PC-3 (cell line): ENCODE results near the gene GALNT14. TPM values are rescaled to one million over a fixed set of nuclear protein-coding genes. Genes with fewer than 3 reads are reported as not detected.

Experiments used
- ATAC-seq: fragments of 200-7000 bp; cut with Tn5 transposase; 2 replicates; pipeline ENCODE4 v1.9.1; 2020; ENCODE audit warnings: mild to moderate bottlenecking, moderate library complexity
- BruUV-seq: library from RNA; stranded (reverse); fragments of 400-500 nt; replicated peaks from 2 replicates; lab custom pipeline; 2021; lab: Mats Ljungman, UMichigan
- CTCF ChIA-PET: fragments of 300-600 bp; sonication (Branson Sonifier 250); formaldehyde crosslinking; loops from one replicate; lab custom pipeline; 2022; ENCODE audit warnings: antibody characterized with exemption; lab: Charles Lee
- POLR2A ChIA-PET: fragments of 300-600 bp; sonication (Branson Sonifier 250); formaldehyde crosslinking; loops from one replicate; lab custom pipeline; 2022; ENCODE audit warnings: antibody characterized with exemption; ENCODE audit not compliant: unreplicated experiment; lab: Charles Lee
- DNase-seq: peaks from one replicate; pipeline ENCODE4 v3.0.0-alpha.2; 2015
- H2AFZ ChIP-seq: fragments of 300-600 bp; sonication (generic); 2 replicates; pipeline ENCODE4 v1.6.0; 2016; ENCODE audit warnings: antibody characterized with exemption, low read length
- H3F3A ChIP-seq: fragments of 300-600 bp; sonication (generic); one replicate; pipeline ENCODE4 v1.6.0; 2017; ENCODE audit warnings: antibody characterized with exemption, low read length, control low read depth, mild to moderate bottlenecking; ENCODE audit not compliant: unreplicated experiment
- H3K27ac ChIP-seq: fragments of 300-600 bp; sonication (generic); 2 replicates; pipeline ENCODE4 v1.5.1; 2016; ENCODE audit warnings: mild to moderate bottlenecking, low read length
- H3K27me3 ChIP-seq: fragments of 300-600 bp; sonication (generic); 2 replicates; pipeline ENCODE4 v1.6.1; 2016; ENCODE audit warnings: low read length, mixed read lengths
- H3K36me3 ChIP-seq: fragments of 300-600 bp; sonication (generic); 2 replicates; pipeline ENCODE4 v1.6.1; 2016; ENCODE audit warnings: low read depth, mixed run types, low read length, mixed read lengths
- H3K4me1 ChIP-seq: fragments of 300-600 bp; sonication (generic); 2 replicates; pipeline ENCODE4 v1.5.1; 2016; ENCODE audit warnings: low read length; ENCODE audit not compliant: insufficient read depth
- H3K4me2 ChIP-seq: fragments of 300-600 bp; sonication (generic); 2 replicates; pipeline ENCODE4 v1.6.0; 2016; ENCODE audit warnings: low read length
- H3K4me3 ChIP-seq: fragments of 300-600 bp; sonication (generic); 2 replicates; pipeline ENCODE4 v1.5.1; 2016; ENCODE audit warnings: mild to moderate bottlenecking, low read length, mixed read lengths
- H3K79me2 ChIP-seq: fragments of 300-600 bp; sonication (generic); 2 replicates; pipeline ENCODE4 v1.6.1; 2017; ENCODE audit warnings: low read length, mixed read lengths
- H3K9ac ChIP-seq: fragments of 300-600 bp; sonication (generic); 2 replicates; pipeline ENCODE4 v1.6.0; 2016; ENCODE audit warnings: mild to moderate bottlenecking, low read length
- H3K9me2 ChIP-seq: fragments of 300-600 bp; sonication (generic); replicated peaks from 2 replicates; pipeline ENCODE4 v1.6.1; 2016; ENCODE audit warnings: mixed run types, low read length, mixed read lengths
- H3K9me3 ChIP-seq: fragments of 300-600 bp; sonication (generic); 2 replicates; pipeline ENCODE4 v1.6.1; 2016; ENCODE audit warnings: low read length, mixed read lengths
- H4K20me1 ChIP-seq: fragments of 300-600 bp; sonication (generic); 2 replicates; pipeline ENCODE4 v1.6.1; 2016; ENCODE audit warnings: low read length, mixed read lengths
- CTCF ChIP-seq: fragments of 300-600 bp; sonication (generic); conservative IDR thresholded peaks from 2 replicates; pipeline ENCODE4 v1.5.1; 2017; ENCODE audit warnings: antibody characterized with exemption, low read depth, mild to moderate bottlenecking, low read length
- EZH2 ChIP-seq: fragments of 300-600 bp; sonication (generic); IDR thresholded peaks from one replicate; pipeline ENCODE4 v1.6.1; 2017; ENCODE audit warnings: antibody characterized with exemption, mild to moderate bottlenecking, low read length; ENCODE audit not compliant: unreplicated experiment
- EZH2phosphoT487 ChIP-seq: fragments of 300-600 bp; sonication (generic); IDR thresholded peaks from 2 replicates; pipeline ENCODE4 v1.6.1; 2018; ENCODE audit warnings: mild to moderate bottlenecking, antibody characterized with exemption, low read length, borderline replicate concordance
- intact Hi-C: fragments of 100-400 bp; cut with micrococcal nuclease; formaldehyde crosslinking; loops from 2 replicates; pipeline ENCODE4 v1.9.0; 2023
- total RNA-seq: library from RNA; depleted of rRNA; stranded (reverse); fragments of >200 nt; gene quantifications from 2 replicates; pipeline ENCODE4 v1.2.3, GENCODE V29; 2014

The GALNT14 gene
- total RNA-seq, 1 experiment from 2014 or later = 10.2 TPM

- H3K4me1 ChIP-seq = no peaks in the 10 kb centered on the region
- no peaks in the 10 kb centered on the region for H3K9me3 ChIP-seq
- no peaks in the 10 kb centered on the region for H3F3A ChIP-seq
- intact Hi-C loops = no loop called here
- ATAC-seq (no peak), DNase-seq (no peak)
- no peaks in the 10 kb centered on the region for H3K36me3 ChIP-seq
- no peak overlapping the region for H3K4me3 ChIP-seq
- no peak overlapping the region for H3K9ac ChIP-seq
- ChIA-PET POLR2A (no interaction called here), CTCF (no interaction called here)
- BruUV-seq = no TSS peak
- H3K79me2 ChIP-seq = no peaks in the 10 kb centered on the region
- no peak overlapping the region for H2AFZ ChIP-seq
- H3K9me2 ChIP-seq = no peaks in the 10 kb centered on the region
- TF ChIP-seq EZH2phosphoT487 (no peak), CTCF (no peak), EZH2 (no peak)
- no peaks in the 10 kb centered on the region for H4K20me1 ChIP-seq
- no peak overlapping the region for H3K4me2 ChIP-seq
- no peak overlapping the region for H3K27ac ChIP-seq
- H3K27me3 ChIP-seq = peaks cover 21% of the 10 kb centered on the region
Observed at GRCh38 chr2:31176742-31177141, 38.5 kb upstream of the GALNT14 start.

- TF ChIP-seq EZH2 (no peak), CTCF (no peak), EZH2phosphoT487 (no peak)
- Histone ChIP-seq H3K9ac (no peak overlapping the region), H3K27ac (no peak overlapping the region), H3K9me2 (no peaks in the 10 kb centered on the region), H3K4me2 (no peak overlapping the region), H3K4me3 (no peak overlapping the region), H3K36me3 (no peaks in the 10 kb centered on the region), H3F3A (no peaks in the 10 kb centered on the region), H4K20me1 (no peaks in the 10 kb centered on the region), H3K27me3 (peaks cover 7% of the 10 kb centered on the region; the same call in 1 of the 2 replicates), H2AFZ (no peak overlapping the region), H3K79me2 (no peaks in the 10 kb centered on the region), H3K4me1 (no peaks in the 10 kb centered on the region), H3K9me3 (no peaks in the 10 kb centered on the region)
- intact Hi-C loops = loop anchor here (5.0 kb wide), 1 partner anchor 161 kb away; no protein-coding TSS in a partner anchor
- no TSS peak for BruUV-seq
- no peak for ATAC-seq
- CTCF ChIA-PET = interaction anchor here (1.8 kb wide), 1 partner anchor 460 kb away, joined by 17 read pairs; no protein-coding TSS in a partner anchor
- DNase-seq = no peak
- POLR2A ChIA-PET = no interaction called here
Observed at GRCh38 chr2:31171142-31171541, 32.9 kb upstream of the GALNT14 start.

- ATAC-seq = peak; percentile 90
- Histone ChIP-seq H3K9me2 (no peaks in the 10 kb centered on the region), H2AFZ (no peak overlapping the region), H3K4me2 (no peak overlapping the region), H4K20me1 (no peaks in the 10 kb centered on the region), H3K36me3 (no peaks in the 10 kb centered on the region), H3K27me3 (peaks cover 7% of the 10 kb centered on the region; the same call in 1 of the 2 replicates), H3K4me3 (no peak overlapping the region), H3K27ac (no peak overlapping the region), H3K4me1 (no peaks in the 10 kb centered on the region), H3K9me3 (no peaks in the 10 kb centered on the region), H3F3A (no peaks in the 10 kb centered on the region), H3K79me2 (no peaks in the 10 kb centered on the region), H3K9ac (no peak overlapping the region)
- ChIA-PET POLR2A (interaction anchor here (0.6 kb wide), 1 partner anchor 19 kb away, joined by 3 read pairs; no protein-coding TSS in a partner anchor), CTCF (interaction anchor here (0.5 to 1.8 kb wide), 7 partner anchors 15 to 1025 kb away, joined by 3 to 17 read pairs (median 4); no protein-coding TSS in a partner anchor)
- intact Hi-C loops = loop anchor here (1.0 to 5.0 kb wide), 2 partner anchors 162 to 308 kb away; no protein-coding TSS in a partner anchor
- no TSS peak for BruUV-seq
- peak; percentile 72 for DNase-seq
- TF ChIP-seq EZH2 = no peak
- TF ChIP-seq CTCF = peak; percentile 91
- TF ChIP-seq EZH2phosphoT487 = no peak
Observed at GRCh38 chr2:31170071-31170698, 31.9 kb upstream of the GALNT14 start.
